Medulla oblongata (tissue), 1 donor: ENCODE measurements around the gene TKFC.

Experiments used
- DNase-seq: peaks from one replicate; pipeline ENCODE4 v3.0.0-alpha.2; 2015; ENCODE audit errors: extremely low spot score

The TKFC gene, protein sequence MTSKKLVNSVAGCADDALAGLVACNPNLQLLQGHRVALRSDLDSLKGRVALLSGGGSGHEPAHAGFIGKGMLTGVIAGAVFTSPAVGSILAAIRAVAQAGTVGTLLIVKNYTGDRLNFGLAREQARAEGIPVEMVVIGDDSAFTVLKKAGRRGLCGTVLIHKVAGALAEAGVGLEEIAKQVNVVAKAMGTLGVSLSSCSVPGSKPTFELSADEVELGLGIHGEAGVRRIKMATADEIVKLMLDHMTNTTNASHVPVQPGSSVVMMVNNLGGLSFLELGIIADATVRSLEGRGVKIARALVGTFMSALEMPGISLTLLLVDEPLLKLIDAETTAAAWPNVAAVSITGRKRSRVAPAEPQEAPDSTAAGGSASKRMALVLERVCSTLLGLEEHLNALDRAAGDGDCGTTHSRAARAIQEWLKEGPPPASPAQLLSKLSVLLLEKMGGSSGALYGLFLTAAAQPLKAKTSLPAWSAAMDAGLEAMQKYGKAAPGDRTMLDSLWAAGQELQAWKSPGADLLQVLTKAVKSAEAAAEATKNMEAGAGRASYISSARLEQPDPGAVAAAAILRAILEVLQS

DNA sequence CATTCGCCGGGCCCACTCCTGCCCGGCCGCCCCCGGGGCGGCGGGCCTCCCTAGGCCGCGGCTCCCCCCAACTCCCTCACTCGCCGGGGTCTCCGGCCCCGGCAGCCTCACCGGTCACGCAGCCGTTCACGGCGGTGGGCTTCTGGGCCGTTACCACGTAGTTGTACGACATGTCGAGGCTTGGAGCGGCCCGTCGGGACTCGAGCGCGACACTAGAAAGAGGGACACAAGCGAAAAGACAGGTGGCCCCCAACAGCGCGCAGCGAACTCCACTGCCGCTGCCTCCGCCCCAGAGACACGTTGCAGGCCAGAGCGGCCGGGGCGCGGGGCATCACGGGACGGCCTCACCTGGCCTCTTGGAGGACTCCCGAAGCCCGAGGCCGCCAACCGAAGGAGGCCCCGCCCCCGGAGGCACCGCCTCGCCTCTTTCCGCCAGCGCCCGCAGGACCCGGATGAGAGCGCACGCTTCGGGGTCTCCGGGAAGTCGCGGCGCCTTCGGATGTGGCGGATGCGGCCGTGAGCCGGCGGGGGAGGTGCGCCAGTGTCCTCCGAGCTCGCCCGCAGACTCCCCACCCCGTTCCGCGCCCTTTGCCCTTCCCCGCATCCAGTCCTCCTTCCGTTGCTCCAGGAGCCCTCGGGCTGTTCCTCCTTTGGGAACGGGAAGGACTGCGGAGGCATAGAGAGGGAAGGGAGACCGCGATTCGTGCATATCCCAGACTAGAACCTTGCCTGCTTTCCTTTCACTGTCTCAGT is at the start of gene TKFC, which contains the start of gene DDB1:
Gene TKFC (plus strand): TSS at position 432 of the 753 bp plus-strand sequence. CDS start 1,501 bp downstream, outside the sequence.
Gene DDB1 (minus strand): TSS at position 309 of the 753 bp plus-strand sequence. CDS start 137 bp downstream, at position 172.
- DNase-seq, result peak; percentile 93

DNA sequence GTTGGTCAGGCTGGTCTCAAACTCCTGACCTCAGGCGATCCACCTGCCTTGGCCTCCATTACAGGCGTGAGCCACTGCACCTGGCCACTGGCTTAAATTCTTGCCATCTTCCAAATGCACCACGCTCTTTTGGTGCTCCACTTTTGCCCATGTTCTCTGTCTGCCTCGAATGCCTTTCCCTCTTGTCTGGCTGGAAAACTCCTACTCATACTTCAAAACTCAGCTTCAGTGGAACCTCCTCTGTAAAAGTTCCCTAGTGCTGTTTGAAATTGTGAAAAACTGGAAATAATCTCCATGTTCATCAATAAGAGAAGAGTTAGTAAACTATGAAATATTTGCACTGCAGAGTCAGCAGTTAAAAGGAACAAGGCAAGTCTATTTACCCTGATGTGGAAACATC is 49.4 kb upstream of the TKFC start:
- no peak for DNase-seq

DNA sequence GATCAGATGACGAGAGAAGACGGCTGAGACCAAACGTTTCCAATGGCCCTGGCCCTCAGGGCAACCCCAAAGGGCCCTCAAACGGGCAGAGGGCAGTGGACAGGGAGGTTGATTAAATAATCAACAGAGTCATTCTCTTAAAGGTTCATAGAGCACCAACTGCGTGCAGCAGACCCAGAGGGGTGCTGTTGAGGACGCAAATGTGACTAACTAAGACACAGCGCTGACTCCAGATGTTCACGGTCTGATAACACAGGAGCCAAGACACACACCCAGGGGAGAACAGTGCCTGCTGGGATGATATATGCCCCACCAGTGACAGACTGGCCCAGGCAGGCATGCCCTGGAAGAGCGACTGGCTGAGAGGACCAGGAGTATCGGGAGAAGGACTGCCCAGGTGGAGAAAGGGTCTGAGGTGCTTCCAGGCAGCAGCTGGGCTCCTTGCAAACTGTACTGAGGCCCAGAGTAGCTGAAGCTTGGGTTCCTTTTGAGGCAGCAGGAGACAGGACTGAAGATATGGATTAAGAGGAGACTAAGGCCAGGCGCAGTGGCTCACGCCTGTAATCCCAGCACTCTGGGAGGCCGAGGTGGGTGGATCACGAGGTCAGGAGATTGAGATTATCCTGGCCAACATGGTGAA is 45.6 kb upstream of the TKFC start:
- no peak for DNase-seq

DNA sequence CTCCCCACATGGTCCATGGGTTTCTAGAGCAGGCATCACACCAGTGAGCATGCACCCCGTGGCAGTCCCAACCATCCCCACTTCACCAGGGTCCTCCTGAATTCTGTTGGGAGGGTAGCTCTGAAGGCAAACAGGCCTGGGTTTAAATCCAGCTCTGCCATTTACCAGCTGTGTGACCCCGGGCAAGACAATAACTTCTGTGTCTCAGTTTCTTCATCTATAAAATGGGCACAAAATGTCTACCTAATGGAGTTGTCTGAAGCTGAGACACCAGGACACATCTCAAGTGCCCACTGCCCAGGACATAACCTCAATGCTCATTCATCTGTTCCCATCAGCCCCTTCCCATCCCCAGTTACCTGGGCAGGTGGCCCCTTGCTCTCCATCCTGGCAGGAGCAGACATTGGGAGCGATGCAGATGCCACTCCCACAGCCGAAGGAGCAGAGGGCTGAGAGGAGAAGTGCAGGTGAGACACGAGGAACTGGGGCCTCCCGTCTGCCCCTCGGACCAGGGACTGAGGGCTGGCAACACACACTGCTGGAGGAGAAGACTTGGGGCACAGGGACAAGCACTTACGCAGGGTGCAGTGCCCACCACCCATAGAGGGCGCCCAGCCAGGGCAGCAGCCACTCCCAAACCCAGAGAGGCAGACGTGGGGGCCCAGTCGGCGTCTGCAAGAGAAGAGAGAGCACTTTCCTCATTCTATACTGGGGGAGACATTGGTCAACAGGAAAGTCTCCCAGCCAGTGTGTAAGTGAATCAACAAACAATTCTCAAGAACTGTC is 41.9 kb upstream of the TKFC start:
- no peak for DNase-seq

DNA sequence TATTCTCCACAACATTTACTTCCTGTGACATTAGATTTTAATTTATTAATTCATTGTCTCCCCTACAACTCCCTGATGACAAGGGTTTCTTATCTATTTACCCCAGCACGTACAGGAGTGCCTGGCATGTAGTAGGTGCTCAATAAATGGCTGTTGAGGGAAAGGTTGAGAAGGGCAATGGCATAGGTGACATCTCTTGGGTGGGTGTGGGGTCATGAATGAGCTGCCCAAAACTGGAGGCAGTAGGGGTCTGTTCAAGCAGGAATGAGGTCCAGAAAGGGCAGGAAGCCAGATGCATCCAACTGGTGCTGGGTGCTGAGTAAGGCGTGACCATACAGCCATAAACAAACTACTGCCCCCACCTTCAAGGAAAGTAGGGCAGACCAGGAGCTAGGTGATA is 40.7 kb upstream of the TKFC start:
- DNase-seq, result no peak

DNA sequence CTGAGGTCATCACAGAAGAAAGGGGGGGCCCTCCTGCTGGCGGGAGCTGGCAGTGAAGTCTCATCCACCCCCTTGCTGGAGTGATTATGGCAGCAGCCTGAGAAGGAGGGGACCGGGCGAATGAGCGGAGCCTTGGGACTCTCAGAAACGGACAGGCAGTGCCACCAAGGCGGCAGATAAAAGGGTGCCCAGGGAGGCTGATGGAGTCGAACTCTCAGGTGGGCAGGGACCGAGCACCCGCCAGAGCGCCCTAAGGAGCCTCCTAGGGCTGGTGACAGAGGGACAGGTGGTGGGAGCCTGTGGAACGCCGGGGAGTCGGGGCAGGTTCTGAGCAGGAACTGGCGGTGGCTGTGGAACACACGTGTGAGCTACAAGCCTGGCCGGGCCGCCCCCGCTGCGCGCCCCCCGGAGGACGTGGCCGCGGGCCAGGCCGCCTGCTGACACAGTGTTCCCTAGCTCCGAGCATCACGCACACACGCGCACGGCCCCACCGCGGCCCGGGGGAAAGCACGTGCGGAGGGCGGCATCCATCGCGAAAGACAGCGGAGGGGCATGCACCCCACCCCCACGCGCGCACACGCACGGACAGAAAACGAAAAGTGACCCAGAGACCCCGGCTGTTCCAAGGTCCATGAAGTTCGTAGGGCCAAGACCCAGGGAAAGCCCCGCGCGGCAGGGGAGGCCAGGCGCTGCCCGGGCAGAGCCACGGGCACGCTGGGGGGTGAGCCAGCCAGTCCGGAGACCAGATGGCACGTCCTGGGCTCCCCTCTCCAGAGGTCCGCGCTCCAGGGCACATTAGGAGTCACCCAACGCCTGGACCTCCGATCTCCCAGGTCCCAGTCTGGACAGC is 38.9 kb upstream of the TKFC start:
- peak; percentile 13 for DNase-seq

DNA sequence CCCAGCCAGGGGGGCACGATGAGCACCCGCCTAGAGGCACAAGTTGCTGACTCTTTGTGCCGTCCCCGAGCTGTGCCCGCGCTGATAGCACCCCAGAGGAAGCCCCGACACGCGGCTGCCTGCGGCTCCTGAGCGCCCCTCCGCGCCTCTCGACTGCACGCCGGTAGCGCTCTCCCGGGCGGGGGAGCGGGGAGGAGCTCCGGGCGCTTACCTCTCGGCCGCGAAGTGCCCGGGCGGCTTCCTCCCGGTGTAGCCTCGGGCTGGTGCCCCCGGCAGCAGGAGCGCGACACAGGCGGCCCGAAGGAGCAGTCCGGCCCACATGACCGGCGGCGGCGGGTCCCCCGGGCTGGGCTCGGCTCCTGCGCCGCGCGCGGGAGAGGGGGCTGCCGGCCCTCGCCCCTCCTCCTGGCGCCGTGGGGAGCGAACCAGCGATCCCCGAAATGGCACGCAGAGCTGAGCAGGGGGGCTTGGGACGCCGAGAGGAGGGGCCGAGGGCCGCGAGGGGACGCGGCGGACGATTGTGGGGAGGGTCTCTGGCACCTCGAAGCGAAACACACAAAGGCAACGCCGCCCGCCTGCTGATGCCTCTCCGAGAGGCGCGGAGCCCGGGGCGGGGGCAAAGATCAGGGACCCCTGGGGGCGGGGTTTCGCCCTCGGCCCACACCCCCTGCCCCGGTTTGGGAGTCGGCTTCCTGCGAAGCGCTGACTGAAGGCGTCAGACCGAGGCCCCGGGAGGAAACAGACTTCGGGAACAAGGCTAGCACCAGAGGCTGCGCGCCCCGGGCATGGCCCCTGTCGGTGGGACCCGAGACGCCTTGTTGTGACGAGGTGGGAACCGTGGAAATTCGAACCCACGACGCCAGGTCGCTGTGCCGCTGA is 38.1 kb upstream of the TKFC start, which contains the start of gene VWCE:
Gene VWCE (minus strand): TSS at position 600 of the 879 bp plus-strand sequence. CDS start 279 bp downstream, at position 321.
- peak; percentile 48 for DNase-seq

DNA sequence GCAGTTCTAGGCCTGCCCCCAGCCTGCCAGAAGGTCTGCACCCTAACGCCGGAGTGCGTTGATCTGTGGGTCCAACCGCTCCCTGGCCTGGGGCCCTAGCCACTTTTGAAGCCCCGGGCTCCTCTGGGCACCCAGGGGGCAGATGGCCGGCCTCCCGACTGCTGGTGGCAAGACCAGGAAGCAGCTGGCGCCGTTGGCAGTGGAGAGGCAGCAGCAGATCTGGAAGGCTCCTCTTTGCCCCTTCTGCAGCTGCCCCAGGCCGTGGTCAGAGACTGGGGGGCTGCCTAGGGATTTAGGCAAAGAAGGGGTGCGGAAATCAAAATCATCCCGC is 37.5 kb upstream of the TKFC start:
- no peak for DNase-seq

DNA sequence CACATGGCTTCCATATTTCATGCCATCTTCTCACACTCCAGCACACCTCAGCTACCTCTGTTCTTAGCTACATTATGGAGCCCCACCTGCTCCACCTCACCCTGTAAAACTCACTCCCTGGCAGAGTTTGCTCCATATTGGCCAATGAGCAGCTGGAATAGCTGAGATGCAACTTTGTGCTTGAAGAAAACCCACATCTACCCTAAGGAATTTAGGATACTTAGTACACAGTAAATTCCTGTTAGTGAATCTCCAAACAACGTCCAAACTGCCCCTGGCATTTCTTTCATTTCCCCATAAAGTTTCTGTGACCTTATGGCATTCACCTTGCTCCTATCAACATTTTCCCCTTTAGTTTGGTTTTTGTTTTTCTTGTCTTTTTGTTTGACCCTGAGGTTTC is 35.7 kb upstream of the TKFC start:
- DNase-seq, result no peak

DNA sequence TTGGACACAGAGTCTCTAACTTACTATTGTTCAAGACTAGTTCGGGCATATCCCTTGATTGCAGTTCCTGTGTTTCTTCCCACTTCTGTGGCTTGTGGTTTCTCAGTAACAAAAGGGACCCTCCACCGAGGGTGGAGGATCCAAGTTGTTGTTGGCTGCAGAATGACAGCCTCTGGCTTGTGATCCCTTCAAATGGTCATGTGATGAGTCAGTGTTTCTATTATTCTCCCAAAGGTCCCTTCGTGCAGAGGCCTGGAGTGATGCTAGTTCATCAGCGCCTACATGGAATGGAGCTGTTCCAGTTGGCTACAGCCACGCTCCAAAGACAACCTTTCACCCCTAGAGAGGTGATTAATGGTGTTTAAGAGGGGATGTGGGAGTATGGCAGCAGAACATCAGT is 35.3 kb upstream of the TKFC start:
- DNase-seq, result peak; percentile 68

DNA sequence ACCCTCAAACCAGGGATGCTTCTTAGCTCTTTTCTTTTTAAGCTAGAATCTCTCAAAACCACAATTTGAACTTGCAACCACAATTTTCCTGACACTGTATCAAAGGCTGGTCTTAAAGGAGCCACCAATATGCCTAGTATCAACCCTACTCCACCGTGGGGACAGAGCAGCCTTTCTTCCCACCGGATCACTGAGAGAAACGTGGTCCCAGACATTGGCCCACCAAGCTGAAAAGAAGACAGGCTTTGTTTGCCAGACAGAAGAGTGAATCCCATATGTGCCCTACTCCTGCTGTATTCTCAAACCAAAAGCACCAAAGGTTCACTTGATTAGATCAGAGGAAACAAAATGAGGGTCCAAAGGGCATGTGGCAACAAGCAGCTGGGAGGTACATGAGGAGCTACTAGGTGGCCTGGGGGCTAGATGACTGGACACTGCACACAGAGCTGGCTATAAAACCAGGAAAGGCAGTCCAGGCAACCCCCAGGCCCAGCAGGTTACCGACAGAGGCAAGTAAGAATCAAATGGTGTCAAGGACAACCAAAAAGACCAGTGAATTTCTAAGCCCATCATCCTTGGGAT is 34.3 kb upstream of the TKFC start:
- DNase-seq, result no peak

DNA sequence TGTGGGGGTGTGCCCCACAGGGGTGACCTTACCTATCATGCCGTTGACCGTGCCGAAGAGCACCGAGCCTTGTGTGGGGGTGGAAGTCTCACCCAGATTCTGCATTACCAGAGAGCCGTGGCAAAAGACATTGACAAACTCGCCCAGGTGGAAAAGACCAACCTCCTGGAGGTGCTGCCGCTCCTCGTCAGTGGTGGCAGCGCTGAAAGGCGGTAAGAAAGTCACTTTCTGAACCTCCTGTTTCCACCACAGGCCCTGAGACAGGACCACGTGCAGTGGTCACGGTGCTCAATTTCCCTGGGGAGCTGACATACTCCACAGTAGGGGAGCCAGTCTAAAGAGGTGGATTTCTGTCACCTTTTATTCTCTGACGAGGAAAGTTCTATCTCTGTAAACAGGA is 30.5 kb upstream of the TKFC start:
- no peak for DNase-seq

DNA sequence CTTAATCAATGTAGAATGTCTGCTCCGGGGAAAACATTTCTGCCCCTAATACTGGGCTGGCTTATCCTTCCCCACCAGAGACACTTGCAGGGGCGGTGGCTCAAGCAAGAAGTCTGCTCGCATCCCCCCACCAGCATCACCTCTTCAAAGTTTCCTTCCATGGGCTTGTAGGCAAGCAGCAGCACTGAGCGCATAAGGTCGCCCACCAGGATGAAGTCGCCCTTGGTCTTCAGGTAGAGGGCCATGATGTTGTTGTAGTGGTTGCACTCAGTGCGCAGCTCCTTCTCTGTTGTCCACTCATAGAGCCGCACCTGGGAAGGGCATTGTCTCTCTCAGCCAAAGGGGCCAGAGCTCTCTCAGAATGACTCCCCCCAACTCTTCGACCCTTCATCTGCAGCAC is 29.3 kb upstream of the TKFC start:
- no peak for DNase-seq

DNA sequence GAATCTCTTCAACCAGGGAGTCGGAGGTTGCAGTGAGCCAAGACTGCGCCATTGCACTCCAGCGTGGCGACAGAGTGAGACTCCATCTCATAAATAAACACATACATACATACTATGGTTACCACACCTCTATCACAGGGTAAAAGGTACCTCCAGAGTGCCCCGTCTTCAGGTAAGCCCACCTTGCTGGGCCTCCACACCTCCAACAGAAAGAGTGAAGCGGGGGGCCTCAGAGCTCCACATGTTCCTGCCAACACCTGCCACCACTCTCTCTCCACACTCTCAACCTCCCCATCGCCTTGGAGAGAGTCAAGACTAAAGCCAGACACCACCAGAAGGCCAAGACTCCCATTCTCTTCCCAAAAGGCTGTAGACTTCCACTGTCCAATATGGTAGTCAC is 27.6 kb upstream of the TKFC start:
- no peak for DNase-seq

DNA sequence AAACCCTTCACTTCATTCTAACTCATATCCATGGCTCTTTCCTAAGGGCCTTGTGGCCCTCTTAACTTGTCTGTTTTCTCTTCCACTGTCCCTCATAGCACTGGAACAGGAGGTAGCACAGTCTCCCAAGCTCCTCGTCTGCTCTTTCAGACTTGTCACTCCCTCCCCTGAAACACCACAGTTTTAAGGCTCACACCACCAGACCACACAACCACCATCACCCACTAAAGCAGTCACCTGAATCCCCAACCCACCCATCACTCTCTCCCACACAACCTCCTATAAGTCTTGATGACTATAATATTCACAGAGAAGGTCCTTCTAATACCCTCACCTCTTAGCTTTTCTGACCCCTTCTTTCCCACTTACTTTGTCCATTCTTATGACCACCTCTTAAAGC is 26.8 kb upstream of the TKFC start:
- no peak for DNase-seq

DNA sequence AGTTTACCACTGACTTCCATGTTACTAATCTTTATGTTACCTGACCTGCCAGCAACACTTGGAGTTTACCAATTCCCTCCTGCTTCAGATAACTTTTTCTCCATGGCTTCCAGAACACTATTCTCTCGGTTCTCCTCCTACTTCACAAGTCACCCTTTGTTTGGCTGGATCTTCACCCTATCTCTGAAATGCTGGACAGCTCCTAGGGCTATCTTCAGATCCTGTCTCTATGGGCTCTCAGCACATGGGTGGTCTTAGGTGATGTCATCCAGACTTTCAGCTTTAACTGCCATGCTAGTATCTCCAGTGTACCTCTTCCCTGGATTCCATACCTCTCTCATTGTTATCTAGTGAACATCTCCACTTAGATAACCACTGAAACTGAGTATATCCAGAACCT is 25.7 kb upstream of the TKFC start:
- DNase-seq, result no peak

DNA sequence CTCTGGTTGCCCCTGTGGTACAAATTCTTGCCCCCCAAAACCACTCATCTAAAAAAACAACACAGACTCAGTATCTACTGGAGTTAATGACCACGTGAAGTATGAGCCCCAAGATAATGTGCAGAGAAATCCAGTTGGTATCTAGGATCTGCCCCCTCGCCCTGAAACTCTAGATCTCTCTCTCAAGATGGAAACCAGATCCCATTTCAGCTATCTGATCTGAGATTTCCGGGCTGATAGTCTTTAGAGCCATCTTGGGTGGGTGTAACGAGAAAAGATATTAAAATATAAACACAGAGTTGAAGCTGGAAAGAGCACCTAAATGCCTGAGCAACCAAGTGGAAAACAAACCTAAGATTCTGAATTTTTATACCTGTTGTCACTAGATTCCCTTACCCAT is 23.9 kb upstream of the TKFC start:
- no peak for DNase-seq

DNA sequence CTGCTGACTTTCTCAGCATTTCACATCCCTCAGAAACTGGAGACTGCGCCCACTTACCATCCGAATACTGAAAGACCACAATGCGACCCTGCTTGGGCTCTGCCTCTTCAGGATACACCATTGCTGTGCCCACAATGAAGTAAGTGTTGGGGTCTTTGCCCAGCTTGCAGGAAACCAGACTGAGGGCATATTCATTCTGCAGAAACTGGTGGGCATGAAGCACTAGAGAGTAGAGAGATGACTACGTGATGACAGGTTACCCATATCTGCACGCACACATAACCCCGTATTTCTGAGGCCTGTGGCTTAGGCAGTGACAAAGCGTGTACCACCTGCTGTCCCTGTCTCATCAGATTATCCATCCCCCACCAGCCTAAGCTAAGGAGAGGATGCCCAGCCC is 23.3 kb upstream of the TKFC start:
- DNase-seq, result no peak

DNA sequence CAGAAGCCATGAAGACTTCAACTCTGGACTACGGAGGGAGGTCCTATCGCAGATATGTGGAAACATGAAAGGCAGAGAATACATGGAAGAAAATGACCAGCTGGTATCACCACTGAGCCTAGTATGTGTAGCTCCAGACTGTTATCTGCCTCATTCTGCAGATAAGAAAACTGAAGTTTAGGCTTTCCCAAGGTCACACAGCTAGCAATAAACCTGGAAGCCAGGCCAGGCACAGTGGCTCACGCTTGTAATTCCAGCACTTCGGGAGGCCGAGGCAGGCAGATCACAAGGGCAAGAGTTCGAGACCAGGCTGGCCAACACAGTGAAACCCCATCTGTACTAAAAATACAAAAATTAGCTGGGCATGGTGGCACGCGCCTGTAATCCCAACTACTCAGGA is 22.3 kb upstream of the TKFC start:
- no peak for DNase-seq
